GM19438 (cell line): ENCODE data around the gene RGL3.
A peak's percentile ranks its signal among the peaks of the same experiment; 100 is the strongest.
"Not testable (repeated sequence)": the region's sequence is repeated elsewhere in the genome, so short reads cannot be mapped to it uniquely, and the experiment has no call there.

Experiments used
- ATAC-seq: cut with Tn5 transposase; IDR thresholded peaks from one replicate; pipeline ENCODE4 v1.9.1; 2021; ENCODE audit warnings: low read depth; ENCODE audit not compliant: unreplicated experiment

The RGL3 gene

GRCh38 chr19:11450570-11451326 is 31.6 kb upstream of the RGL3 start:
- ATAC-seq = no peak

- ATAC-seq = no peak
Measured at GRCh38 chr19:11448923-11449554, 29.9 kb upstream of the RGL3 start.

DNA sequence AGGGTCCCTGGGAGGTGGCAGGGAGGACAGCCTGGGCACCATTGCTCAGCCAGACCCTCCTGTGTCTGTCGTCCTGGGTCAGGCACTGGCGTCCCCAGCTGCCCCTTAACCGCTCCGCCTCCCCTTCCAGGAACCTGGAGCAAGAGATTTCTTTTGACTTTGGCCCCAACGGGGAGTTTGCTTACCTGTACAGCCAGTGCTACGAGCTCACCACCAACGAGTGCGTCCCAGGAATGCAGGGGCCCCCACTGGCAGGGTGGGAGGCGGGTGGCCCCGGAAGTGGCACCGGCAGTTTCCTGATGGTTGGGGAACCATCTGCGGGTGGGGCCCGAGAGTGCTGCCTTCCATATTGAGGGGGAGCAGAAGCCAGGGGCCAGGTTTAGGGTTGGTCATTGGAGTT is 29.3 kb upstream of the RGL3 start:
- ATAC-seq = no peak

DNA sequence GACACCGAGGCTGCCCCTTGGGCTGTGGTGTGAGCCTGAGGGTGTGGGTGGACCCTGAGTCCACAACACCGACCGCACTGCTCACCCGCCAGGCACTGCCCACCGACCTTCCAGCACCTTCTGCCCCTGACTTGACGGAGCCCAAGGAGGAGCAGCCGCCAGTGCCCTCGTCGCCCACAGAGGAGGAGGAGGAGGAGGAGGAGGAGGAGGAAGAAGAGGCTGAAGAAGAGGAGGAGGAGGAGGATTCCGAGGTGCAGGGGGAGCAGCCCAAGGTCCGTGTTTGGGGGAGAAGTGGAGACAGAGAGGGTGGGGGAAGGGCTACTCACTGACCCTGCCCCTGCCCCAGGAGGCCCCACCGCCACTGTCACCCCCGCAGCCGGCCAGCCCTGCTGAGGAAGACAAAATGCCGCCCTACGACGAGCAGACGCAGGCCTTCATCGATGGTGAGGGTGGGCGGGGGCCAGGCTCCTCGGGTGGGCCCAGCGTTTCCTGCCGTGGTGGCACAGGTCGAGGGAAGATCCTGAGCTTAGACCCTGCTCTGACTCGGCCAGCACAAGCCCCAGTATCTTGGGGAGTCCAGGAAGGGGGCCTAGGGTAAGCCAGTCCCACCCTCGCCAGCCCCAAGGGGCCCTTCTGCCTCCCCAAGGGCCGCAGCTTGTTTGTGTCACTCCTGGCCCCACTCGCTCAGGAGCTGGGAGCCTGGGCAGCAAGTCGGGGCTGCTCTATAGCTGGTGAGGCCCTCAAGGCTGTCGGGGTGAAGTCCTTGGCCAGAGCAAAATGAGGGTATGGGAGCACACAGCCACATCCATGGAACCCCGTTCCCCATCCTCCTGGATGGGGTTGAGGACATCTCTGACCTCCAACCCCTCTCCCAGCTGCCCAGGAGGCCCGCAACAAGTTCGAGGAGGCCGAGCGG is 28.5 kb upstream of the RGL3 start:
- ATAC-seq = no peak

DNA sequence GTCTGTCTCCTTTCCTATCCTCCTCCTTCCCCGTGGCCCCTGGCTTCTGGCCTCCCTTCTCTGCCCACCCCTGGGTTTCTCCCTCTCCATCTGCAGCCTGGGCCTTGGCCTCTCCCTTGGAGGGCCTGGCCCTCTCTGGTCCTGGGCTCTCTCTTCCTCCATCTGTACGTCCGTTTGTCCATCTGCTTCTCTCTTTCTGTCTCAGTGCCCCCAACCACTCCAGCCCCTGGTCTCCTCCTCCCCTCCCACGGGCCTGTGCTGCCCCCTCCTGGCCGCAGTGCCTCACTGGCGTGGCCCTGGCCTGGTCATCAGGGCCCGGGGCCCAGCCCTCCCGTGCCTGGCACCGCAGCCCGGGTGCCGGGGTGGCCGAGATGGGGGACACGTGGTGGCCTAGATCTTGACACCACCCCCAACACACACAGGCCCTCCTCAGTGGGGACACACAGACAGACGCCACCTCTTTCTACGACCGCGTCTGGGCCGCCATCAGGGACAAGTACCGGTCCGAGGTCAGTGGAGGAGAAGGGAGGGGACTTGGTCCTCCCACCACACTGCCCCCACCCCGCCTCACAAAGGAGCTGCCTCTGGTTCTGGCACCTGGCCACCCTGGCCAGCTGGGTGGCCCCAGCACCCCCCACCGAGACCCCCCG is 27.7 kb upstream of the RGL3 start:
- ATAC-seq = no peak

- no peak for ATAC-seq
Measured at GRCh38 chr19:11446271-11446651, 27.1 kb upstream of the RGL3 start.

- ATAC-seq = no peak
Measured at GRCh38 chr19:11445141-11445540, 26.0 kb upstream of the RGL3 start.

DNA sequence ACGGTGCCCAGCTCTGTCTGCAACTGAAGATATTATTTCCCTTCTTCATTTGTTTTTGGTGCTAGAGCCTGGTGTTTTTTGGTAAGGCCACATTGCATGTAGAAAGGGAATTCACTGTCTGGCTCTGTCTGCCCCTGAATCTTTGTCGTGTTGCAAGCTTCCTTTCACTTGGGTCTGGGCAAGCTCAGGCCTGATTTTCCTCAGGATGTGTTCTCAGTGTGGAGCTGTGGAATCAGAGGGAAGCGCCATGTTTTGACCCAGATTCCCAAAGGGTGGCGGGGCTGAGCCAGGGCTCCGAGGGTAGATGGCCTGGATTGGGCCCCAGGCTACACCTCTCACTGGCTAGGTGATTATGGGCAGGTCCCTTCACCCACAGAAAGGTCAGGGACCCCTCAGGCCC is 24.9 kb upstream of the RGL3 start:
- no peak for ATAC-seq

DNA sequence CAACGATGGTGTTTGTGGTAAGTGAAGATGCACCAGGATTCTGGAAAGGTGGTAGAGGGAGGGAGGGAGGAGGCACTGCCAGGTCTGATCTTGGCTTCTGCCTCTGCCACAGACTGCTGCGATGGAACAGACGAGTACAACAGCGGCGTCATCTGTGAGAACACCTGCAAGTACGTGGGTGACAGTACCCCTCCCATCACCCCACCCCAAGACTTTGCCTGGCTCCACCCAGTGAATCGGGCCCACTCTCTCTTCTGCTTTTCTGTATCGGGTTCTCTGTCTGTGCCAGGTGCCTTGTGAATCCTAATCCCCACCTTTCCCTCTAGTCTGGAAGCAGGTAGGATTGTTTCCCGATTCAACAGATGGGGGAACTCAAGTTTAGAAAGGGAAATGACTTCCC is 18.8 kb upstream of the RGL3 start:
- no peak for ATAC-seq

DNA sequence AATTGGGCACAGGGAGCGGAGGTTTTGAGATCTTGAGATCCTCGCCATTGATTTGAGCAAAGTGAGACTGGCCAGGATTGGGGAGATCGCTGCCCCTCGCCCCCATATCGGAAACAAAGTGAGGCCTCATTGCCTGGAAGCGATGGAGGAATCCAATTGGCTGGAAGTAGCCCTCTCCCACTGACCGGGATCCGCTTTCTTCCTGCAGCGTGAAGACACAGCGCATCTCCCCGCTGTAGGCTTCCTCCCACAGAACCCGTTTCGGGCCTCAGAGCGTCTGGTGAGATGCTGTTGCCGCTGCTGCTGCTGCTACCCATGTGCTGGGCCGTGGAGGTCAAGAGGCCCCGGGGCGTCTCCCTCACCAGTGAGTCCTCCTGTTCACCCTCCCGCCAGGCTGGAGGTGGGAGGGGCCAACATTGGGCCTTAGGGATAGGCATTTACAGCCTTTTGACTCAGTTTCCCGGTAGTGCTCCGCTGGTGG is 16.8 kb upstream of the RGL3 start:
- ATAC-seq = no peak

- ATAC-seq = peak; percentile 85
Measured at GRCh38 chr19:11435057-11435832, 16.1 kb upstream of the RGL3 start, which contains the start of the genes ODAD3 and PRKCSH. TSS of gene ODAD3 (minus strand) at chr19:11435121. CDS start at chr19:11435016, 105 bp downstream. TSS of gene PRKCSH (plus strand) at chr19:11435635. CDS start at chr19:11436118, 483 bp downstream.

GRCh38 chr19:11434703-11435056 is 15.6 kb upstream of the RGL3 start:
- peak; percentile 23 for ATAC-seq

DNA sequence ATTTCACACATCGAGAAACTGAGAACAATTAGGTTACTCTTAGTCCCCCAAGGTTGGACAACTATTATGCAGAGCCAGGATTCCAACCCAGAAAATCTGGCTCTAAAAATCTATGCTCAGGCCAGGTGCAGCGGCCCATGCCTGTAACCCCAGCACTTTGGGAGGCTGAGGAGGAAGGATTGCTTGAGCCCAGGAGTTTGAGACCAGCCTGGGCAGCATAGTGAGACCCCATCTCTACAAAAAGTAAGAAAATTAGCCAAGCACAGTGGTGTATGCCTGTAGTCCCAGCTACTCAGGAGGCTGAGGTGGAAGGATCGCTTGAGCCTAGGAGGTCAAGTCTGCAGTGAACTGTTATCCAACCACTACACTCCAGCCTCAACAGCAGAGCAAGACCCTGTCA is 14.4 kb upstream of the RGL3 start:
- not testable (repeated sequence) for ATAC-seq

- ATAC-seq = no peak
Measured at GRCh38 chr19:11426656-11427055, 7.5 kb upstream of the RGL3 start.

- ATAC-seq = no peak
Measured at GRCh38 chr19:11425719-11426457, 6.8 kb upstream of the RGL3 start.

DNA sequence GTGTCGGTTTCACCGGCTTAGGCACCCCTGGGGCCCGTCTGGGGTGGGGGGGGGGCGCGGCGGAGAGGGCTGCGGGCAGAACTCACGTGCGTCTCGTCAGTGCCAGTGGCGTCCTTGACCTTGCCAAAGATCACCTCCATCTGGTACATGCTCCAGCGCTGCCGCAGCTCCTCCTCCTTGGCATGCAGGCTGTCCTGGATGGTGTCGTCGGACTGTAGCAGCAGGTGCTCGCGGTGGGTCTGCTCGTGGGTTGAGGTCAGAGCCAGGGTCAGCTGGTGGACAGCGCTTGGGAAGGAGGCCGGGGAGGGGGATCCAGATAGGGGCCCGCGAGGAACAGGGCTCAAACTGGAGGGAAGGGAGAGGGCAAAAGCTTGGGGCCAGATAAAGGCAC is 4.7 kb upstream of the RGL3 start:
- ATAC-seq = no peak

DNA sequence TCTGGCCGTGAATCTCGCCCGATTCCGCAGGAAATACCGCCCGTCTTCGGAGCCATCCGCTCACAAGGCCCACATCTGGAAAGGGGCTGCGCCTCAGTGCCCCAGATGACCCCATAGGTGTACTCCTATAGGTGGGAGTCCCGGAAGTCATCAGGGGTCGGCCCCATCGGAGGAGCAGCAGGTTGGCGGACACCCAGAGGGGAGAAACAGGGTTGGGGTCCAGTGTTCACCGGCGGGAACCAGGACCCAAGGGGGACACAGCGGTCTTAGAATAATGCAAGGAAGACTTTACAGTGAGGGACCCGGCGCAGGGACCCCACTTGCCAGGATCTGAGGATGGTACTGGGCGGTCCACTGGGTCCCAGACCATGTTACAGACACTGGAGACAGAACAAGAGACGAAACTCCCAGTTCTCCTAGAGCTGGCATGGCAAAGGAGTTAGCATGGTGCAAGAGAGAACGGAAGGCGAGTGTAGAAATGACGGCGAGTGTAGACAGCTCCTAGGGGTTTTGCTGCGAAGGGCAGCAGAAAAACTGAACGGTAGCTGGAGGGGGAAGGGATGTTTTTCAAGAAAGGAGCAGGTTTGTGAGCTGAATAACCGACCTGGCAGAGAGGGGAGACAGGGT is 4.2 kb upstream of the RGL3 start:
- no peak for ATAC-seq

DNA sequence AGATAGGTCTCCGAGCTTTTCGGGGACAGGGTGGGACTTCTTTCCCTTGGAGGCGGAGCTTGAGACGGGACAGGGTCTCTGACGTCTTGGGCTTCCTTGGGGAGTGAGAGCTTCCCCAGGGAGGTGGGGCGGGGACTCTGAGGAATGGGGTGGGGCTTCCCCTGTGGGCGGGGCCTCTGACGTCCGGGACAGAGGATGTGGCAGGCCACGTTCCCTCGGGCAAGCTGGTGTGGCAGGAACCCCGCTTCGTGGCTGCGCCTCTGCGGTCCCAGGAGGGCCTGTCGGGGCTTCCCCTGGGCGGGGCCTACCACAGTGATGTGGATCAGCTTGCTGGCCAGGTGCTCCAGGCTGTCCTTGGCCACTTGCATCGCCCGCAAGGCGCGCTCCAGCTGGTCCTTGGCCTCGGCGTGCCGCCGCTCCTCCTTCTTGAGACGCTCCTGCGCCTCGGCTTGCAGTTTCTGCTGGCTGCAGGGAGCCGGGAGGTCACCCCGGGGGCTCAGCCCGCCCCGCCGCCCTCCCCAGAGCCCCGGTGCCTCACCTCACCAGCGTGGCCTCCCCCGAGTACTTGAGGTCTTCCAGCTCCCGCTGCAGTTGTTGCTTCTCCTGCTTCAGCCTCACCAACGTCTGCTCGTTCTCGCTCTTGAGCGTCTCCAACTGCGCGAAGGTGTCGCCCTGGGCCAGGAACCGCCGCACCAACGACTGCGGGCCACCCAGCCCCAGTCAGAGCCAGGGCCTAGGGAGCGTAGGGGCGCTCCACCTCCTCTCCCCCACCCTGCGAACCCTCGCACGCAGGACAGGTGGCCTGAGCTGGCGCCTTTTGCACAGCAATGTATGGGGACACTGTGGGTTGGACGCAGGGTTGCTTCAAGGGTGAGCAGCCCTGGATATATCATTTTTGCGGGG is 3.3 kb upstream of the RGL3 start:
- peak; percentile 71 for ATAC-seq
